Activated T-helper 2 cell treated with anti-CD3 and anti-CD28 coated beads, Interferon-gamma antibody, Interleukin-2, Interleukin-4, amounts not matched to agents 10 μg/mL and 5 μg/mL and 100 μg/mL, durations not matched to agents 14 hours and 24 hours and 36 hours (primary cell): ENCODE measurements around the gene AUTS2. TPM values are rescaled to one million over a fixed set of nuclear protein-coding genes. Genes with fewer than 3 reads are reported as not detected.

Experiments
- DNase-seq: peaks from one replicate; pipeline ENCODE4 v3.0.0; 2021; ENCODE audit warnings: low spot score
- H3K27ac Mint-ChIP-seq: one replicate; pipeline ENCODE4 v1.8.0; 2021; ENCODE audit warnings: mixed read lengths
- H3K27me3 Mint-ChIP-seq: one replicate; pipeline ENCODE4 v1.8.0; 2021; ENCODE audit warnings: low read depth, mixed read lengths
- H3K36me3 Mint-ChIP-seq: one replicate; pipeline ENCODE4 v1.8.0; 2021; ENCODE audit warnings: low read depth, mixed read lengths
- H3K4me1 Mint-ChIP-seq: one replicate; pipeline ENCODE4 v1.8.0; 2021; ENCODE audit warnings: low read depth, mixed read lengths
- H3K4me3 Mint-ChIP-seq: one replicate; pipeline ENCODE4 v1.8.0; 2021; ENCODE audit warnings: low read depth, mild to moderate bottlenecking, moderate library complexity, mixed read lengths
- H3K9me3 Mint-ChIP-seq: one replicate; pipeline ENCODE4 v1.8.0; 2021; ENCODE audit warnings: mixed read lengths
- intact Hi-C: fragments of 100-400 bp; cut with micrococcal nuclease; formaldehyde crosslinking; loops from one replicate; pipeline ENCODE4 v1.15.1; 2023
- total RNA-seq: library from RNA; stranded (reverse); gene quantifications from 2 replicates; pipeline ENCODE4 v1.2.3, GENCODE V29; 2022

Gene AUTS2
- total RNA-seq, 1 donor from 2014 or later, result 1.1 TPM

DNA sequence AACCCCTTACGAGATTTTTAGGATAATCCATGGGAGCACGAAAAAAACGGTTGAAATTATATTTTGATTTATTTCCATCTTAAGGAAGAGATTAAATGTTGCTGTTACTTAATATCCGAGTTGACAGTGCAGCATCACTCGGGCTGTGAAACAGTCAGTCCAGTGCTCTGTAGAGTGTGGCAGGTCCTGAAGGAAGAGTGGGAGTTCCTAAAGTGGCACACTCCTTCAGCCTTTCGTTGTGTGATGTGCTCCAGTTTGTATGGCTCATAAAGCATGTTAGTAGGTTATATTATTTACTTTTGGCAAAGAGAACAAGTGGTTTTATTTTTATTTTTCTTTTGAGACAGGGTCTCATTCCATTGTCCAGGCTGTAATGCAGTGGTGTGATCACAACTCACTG lies 358.3 kb downstream of the AUTS2 start:
- intact Hi-C loops, result no loop called here
- no peak overlapping the region for H3K27ac Mint-ChIP-seq
- H3K27me3 Mint-ChIP-seq, result no peaks in the 10 kb centered on the region
- DNase-seq, result no peak
- H3K9me3 Mint-ChIP-seq, result no peaks in the 10 kb centered on the region
- no peak overlapping the region for H3K4me3 Mint-ChIP-seq
- H3K36me3 Mint-ChIP-seq, result no peaks in the 10 kb centered on the region
- no peaks in the 10 kb centered on the region for H3K4me1 Mint-ChIP-seq

DNA sequence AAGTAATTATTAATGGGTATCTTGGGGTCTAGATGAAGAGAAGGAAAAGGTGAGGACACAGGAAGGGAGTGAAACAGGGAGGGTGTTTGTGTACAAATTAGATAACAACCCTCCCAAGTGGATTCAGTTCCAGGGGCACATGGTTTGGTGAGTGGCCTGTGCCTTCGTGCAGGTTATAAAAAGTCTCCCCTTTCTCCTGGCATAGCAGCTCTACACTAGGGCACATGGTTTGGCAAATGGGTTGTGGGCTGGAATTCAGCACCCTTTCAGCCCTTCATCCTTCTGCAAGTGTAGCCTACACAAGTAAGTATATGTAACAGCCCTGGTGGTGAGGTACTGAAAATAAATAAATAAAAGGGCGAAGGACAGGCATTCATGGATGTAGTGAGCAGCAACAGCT lies 359.4 kb downstream of the AUTS2 start:
- intact Hi-C loops, result no loop called here
- Mint-ChIP-seq H3K9me3 (no peaks in the 10 kb centered on the region), H3K4me1 (no peaks in the 10 kb centered on the region), H3K27ac (no peak overlapping the region), H3K4me3 (no peak overlapping the region), H3K36me3 (no peaks in the 10 kb centered on the region), H3K27me3 (no peaks in the 10 kb centered on the region)
- no peak for DNase-seq

DNA sequence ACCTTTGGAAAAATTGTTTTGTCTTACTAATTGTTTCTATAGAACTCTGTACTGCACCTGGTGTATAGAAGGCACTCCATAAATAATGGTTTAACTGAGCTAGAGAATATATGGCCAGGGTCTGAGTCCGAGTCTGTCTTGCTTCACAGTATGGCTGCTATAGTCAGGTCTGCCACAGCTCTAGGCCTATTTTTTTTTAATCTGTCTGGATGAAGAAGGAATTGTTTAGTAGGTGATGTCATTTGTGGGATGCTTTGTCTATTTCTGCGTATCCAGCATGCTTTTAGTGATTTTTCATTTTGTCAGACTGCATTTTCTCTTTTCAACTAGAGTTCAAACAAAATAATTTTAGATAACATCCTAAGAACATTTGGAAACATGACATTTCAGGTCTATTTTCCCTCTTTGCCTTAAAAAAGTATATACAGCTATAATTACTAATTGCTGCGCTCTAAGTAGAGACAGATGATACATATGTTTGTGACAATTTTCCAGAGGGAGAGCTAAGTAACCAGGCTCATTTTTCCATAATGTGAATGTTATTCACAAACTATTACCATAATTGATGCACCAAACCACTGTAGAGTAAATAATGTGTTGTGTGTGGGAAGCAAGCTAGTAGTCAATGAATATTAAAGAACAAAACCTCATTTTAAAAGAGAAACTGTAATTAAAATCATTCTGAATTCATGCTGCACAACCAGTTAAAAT lies 361.7 kb downstream of the AUTS2 start:
- H3K4me3 Mint-ChIP-seq, result no peak overlapping the region
- DNase-seq, result no peak
- H3K27me3 Mint-ChIP-seq, result no peaks in the 10 kb centered on the region

DNA sequence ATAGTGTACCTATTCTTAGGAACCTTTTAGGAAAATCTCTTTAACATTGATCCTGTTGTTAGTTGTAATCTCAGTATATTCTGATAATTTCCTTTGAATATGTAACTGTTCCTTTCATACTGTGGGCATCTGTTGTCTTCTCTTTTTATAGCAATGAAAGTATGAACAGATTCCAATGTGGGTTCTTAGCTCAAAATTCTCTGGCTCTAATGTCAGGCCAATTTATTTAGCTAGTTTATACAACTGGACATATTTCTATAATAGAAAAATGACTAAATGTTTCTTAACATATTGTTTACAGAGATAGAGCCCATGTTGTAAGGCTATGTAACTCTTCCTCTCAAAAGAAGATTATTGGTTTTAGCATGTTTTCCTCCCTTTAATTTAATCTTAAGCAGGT lies 363.2 kb downstream of the AUTS2 start:
- no peak overlapping the region for H3K27ac Mint-ChIP-seq
- H3K4me3 Mint-ChIP-seq, result no peak overlapping the region
- no peaks in the 10 kb centered on the region for H3K9me3 Mint-ChIP-seq
- intact Hi-C loops, result no loop called here
- H3K36me3 Mint-ChIP-seq, result no peaks in the 10 kb centered on the region
- no peaks in the 10 kb centered on the region for H3K4me1 Mint-ChIP-seq
- H3K27me3 Mint-ChIP-seq, result no peaks in the 10 kb centered on the region
- no peak for DNase-seq

More for the DNA sequence above, 361.7 kb downstream of the AUTS2 start:
- H3K36me3 Mint-ChIP-seq, result no peaks in the 10 kb centered on the region
- no peaks in the 10 kb centered on the region for H3K9me3 Mint-ChIP-seq
- intact Hi-C loops, result no loop called here
- H3K27ac Mint-ChIP-seq, result no peak overlapping the region
- no peaks in the 10 kb centered on the region for H3K4me1 Mint-ChIP-seq

DNA sequence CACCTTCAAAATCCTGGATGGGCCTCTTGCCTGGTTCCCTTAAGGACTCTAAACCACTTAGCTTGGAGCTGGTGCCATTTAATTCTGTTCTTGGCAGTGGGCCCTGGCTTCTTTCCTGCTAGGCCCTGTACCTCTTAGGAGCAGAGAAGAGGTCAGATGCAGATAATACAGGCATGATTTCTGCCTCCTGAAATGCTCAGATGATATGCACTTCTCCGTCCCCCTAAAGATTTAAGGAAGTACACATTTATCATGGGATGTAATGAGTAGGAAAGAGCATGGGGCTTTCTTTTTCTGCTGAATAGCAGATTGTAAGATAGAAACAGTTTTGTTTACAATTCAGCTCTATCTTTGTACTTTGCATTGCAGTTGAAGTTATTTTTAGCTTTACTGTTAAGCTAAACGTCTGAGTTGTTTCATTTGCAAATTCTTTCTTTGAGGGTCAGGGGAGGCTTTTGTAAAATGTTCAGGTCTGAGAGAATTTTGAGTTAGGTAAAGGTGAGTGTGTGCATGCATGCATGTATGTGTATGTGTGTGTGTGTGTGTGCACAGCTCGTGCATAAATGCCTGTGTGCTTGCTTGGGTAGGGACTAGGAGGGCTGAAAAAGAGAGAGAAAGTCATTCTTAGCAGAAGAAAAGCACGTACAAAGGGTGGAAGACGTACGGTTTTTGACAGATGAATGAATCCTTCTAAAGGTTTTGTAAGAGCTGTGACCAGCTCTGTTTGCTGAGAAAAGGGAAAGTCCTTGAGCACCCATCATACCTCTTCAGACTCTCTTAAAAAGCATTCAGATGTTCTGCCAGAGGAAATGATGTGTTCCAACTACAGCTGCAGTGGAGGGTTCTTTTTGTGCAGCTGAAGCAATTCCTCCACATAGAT lies 364.2 kb downstream of the AUTS2 start:
- no peak for DNase-seq
- Mint-ChIP-seq H3K9me3 (no peaks in the 10 kb centered on the region), H3K36me3 (no peaks in the 10 kb centered on the region), H3K27me3 (no peaks in the 10 kb centered on the region), H3K4me3 (no peak overlapping the region), H3K27ac (no peak overlapping the region), H3K4me1 (no peaks in the 10 kb centered on the region)
- intact Hi-C loops, result no loop called here

DNA sequence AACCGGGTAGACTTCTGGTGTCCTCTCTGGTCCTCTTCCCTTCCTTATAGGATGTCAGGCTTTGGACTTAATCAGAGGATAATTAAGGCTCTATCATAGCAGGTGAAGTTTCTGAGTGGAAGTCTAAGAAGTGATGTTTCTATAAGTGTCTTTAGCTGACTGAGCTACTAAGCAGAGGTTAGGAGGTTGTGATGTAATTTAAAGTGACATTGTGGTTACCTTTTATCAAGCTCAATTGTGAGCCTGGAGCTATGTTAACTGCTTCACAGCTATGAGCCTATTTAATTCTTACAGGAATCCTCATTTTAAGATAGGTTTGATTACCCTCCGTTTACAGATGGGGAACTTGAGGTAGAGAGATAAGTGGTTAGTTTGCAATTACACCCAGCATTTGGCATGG lies 365.1 kb downstream of the AUTS2 start:
- Mint-ChIP-seq H3K27me3 (peaks cover 1% of the 10 kb centered on the region), H3K4me1 (no peaks in the 10 kb centered on the region), H3K4me3 (no peak overlapping the region), H3K36me3 (no peaks in the 10 kb centered on the region), H3K9me3 (no peaks in the 10 kb centered on the region), H3K27ac (no peak overlapping the region)
- no peak for DNase-seq
- intact Hi-C loops, result no loop called here

DNA sequence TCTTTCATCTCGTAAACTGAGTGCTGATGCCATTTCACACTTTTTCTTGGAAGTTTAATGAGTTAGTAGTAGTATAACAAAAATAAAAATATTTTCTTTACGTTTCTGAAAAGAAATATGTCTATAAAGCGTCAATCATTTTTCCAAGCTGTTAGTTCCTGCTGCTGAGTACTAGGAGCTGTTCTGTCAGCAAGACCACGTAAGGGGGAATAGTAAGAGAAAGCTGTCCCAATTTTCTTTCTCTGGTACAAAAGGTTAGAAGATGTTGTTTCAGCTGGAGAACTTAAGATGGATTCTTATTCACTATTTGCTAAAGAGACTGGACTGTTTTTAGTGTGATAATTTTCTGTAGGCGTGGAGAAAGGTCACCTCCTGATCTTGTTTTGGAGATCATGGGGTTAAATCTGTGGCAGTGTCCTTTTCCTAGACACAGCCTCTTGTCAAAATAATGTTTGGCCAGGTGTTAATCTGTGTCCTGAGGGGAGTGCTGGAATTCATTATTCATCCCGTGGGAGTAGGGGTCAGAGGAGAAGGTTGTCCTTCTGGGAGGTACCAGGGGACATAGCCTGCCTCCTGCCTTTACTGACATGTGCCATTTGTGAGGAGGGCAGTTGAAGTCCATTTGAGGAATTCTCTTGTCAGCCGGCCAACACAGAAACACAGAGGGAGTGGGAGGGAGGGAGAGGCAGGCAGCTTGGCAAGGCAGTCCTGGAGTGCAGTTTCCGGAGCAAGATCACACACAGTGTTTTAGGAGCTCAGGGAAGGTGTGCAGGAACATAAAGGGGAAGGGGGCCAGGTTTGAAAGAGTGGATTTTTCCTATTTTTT lies 368.7 kb downstream of the AUTS2 start:
- Mint-ChIP-seq H3K27ac (no peak overlapping the region), H3K9me3 (no peaks in the 10 kb centered on the region), H3K27me3 (peaks cover 2% of the 10 kb centered on the region), H3K4me3 (no peak overlapping the region), H3K36me3 (no peaks in the 10 kb centered on the region), H3K4me1 (no peaks in the 10 kb centered on the region)
- DNase-seq, result no peak
- intact Hi-C loops, result no loop called here

DNA sequence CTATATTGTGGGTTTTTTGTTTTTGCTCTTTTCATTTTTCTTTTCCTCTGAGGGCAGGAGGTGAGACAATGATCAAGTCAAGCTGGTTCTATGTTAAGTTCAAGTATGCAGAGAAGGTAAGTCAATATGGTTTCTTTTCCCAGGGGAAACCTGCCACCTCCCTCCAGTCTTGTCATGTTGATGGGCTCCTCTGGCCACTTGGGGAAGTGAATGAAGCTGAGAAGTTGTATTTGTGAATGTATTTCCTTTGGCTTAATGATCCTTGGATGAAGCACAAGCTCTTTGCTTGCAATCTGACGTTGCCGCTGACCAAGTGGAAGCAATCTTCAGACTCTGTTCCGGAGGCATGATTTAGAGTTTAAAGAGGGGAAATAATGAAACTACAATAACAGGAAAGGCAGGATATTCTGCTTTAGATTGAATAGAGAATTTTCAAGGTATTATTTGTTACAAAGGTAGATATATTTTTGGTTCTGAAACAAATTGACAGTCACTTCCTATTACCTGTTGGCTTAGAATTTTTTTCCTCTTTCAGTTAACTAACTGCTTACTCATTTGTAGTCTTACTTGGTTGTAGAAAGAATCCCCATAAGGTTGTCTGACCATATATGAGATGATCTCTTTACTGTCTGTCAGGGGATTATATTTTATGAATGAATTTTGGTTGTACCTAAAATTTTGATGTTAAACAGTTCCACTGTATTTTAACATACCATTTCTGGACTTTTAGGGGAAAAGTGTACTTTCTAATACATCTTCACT lies 369.6 kb downstream of the AUTS2 start:
- H3K4me1 Mint-ChIP-seq, result no peaks in the 10 kb centered on the region

DNA sequence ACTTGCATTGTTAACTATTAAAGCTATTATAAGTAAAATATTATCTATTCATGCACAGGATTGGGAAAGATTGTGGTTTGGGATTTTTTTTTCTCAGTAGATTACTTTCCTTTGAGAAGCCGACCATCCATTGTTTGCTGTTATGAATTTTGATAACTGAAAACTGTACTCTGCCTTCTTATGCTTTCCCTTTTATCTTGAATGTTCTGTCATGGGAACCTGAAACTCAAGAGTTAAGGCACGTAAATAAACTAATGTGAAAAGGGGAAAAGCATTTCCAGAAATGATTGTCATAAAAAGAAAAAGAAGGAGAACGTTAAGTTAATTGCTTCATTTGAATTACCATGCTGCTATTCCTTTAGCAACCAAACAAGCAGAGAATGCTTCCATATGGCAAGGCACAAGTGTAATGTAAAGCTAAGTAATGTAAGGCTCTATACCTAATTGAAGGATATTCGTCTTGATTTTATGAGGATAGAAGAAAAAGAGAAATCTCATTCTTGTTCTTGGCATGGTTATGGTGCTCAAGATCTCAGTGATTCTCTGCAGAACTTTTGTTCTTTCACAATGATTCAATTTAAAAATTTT lies 370.8 kb downstream of the AUTS2 start:
- H3K27ac Mint-ChIP-seq, result no peak overlapping the region
- H3K4me3 Mint-ChIP-seq, result no peak overlapping the region
- DNase-seq, result no peak
- H3K4me1 Mint-ChIP-seq, result no peaks in the 10 kb centered on the region
- intact Hi-C loops, result no loop called here
- no peaks in the 10 kb centered on the region for H3K36me3 Mint-ChIP-seq
- peaks cover 2% of the 10 kb centered on the region for H3K27me3 Mint-ChIP-seq
- no peaks in the 10 kb centered on the region for H3K9me3 Mint-ChIP-seq

More for the DNA sequence above, 369.6 kb downstream of the AUTS2 start:
- Mint-ChIP-seq H3K9me3 (no peaks in the 10 kb centered on the region), H3K27me3 (peaks cover 2% of the 10 kb centered on the region), H3K4me3 (no peak overlapping the region), H3K36me3 (no peaks in the 10 kb centered on the region), H3K27ac (no peak overlapping the region)
- DNase-seq, result no peak
- intact Hi-C loops, result no loop called here

DNA sequence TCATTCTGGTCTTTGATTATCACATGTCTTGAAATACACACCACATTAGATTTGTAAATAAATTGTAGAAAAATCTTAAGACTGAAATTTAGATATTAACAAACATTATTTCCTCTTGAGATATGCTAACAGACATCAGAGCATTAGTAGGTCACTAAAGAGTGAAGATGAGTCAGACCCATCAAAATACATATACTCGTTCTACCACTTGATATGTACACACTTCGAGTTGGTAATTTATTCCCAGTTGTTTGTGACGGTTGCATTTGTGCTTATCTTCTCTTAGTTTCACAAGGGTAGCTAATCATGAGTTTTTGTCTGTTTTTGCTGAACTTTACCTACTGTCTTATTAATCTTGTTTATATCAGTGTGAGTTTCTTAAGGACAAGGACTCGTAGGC lies 383.4 kb downstream of the AUTS2 start:
- H3K36me3 Mint-ChIP-seq, result no peaks in the 10 kb centered on the region
- no peak overlapping the region for H3K4me3 Mint-ChIP-seq
- no peaks in the 10 kb centered on the region for H3K27me3 Mint-ChIP-seq
- no peaks in the 10 kb centered on the region for H3K4me1 Mint-ChIP-seq
- DNase-seq, result no peak
- no peak overlapping the region for H3K27ac Mint-ChIP-seq
- no peaks in the 10 kb centered on the region for H3K9me3 Mint-ChIP-seq
- intact Hi-C loops, result no loop called here

DNA sequence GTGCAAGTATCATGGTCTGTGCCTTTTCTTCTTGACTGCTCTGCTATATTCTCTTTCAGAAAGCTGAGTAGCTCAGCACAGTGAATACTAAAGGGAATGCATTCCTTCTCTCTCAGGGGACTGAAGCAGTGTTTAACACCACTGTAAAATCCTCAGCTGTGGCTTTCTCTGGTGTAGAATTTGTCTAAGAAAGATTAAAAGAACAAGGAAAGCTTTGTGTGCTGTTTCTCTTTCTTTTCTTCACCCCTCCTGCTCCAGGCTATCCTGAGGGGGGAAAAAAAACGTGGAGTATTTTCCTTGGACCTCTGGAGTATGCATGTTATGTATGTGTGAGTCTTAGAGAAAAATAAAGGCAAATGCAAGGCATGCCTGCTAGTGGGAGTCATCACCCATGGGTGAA lies 383.9 kb downstream of the AUTS2 start:
- H3K4me3 Mint-ChIP-seq, result no peak overlapping the region
- no peak for DNase-seq
- intact Hi-C loops, result no loop called here
- no peaks in the 10 kb centered on the region for H3K4me1 Mint-ChIP-seq
- no peaks in the 10 kb centered on the region for H3K36me3 Mint-ChIP-seq
- no peaks in the 10 kb centered on the region for H3K27me3 Mint-ChIP-seq
- H3K27ac Mint-ChIP-seq, result no peak overlapping the region
- no peaks in the 10 kb centered on the region for H3K9me3 Mint-ChIP-seq

DNA sequence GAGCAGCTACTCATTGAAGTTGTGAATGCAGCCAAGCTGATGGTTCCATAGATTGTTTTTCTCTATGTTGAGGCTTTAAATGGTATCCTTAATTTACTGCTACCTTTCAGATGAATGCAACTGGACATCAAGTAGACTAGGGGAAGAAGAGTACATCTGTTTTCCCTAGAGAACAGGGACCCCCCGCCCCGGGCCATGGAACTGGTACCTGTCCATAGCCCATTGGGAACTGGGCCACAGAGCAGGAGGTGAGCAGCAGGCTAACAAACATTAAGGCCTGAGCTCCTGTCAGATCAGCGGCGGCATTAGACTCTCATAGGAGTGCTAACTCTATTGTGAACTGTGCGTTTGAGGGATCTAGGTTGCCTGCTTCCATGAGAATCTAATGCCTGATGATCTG lies 391.3 kb downstream of the AUTS2 start:
- DNase-seq, result no peak
- Mint-ChIP-seq H3K4me1 (no peaks in the 10 kb centered on the region), H3K4me3 (no peak overlapping the region), H3K27me3 (no peaks in the 10 kb centered on the region), H3K36me3 (no peaks in the 10 kb centered on the region), H3K9me3 (peaks cover 3% of the 10 kb centered on the region), H3K27ac (no peak overlapping the region)
- intact Hi-C loops, result no loop called here
